ENCODE data around the gene SELENOV.

DNA sequence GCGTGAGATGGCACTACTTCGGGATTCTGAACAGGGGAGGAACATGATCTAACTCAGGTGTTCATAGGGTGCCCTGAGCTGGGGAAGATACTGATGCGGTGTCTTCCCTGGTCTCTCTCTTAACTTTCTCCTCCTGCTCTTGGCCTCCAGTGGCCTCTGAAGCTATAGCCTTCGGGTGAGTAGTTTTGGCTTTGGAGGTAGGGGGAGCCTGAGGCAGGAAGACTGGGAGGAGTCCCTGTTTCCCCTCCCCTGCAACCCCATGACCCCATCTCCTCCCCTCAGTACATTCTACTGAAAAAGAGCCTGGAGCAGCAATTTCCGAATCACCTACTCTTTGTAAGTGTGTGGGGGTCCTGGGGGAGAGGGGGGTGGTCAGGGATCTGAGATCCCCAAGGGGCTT, 3.5 kb downstream of the SELENOV start:
- TF ChIP-seq, protein P1, sequence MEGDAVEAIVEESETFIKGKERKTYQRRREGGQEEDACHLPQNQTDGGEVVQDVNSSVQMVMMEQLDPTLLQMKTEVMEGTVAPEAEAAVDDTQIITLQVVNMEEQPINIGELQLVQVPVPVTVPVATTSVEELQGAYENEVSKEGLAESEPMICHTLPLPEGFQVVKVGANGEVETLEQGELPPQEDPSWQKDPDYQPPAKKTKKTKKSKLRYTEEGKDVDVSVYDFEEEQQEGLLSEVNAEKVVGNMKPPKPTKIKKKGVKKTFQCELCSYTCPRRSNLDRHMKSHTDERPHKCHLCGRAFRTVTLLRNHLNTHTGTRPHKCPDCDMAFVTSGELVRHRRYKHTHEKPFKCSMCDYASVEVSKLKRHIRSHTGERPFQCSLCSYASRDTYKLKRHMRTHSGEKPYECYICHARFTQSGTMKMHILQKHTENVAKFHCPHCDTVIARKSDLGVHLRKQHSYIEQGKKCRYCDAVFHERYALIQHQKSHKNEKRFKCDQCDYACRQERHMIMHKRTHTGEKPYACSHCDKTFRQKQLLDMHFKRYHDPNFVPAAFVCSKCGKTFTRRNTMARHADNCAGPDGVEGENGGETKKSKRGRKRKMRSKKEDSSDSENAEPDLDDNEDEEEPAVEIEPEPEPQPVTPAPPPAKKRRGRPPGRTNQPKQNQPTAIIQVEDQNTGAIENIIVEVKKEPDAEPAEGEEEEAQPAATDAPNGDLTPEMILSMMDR (IDR thresholded peaks at IDR 0.05) = no peak
- TF ChIP-seq POLR2AphosphoS5 (IDR thresholded peaks at IDR 0.05) = no peak
- no peak for TF ChIP-seq POLR2A (IDR thresholded peaks at IDR 0.05)
